ENCODE data around the gene PRPF19. TPM values are rescaled to one million over a fixed set of nuclear protein-coding genes. Genes with fewer than 3 reads are reported as not detected.

PRPF19 gene
- total and polyA plus RNA-seq, 9 of the 15 experiments (the other 6 are each of a cell fraction or from before 2014, with no cell fraction given): 9.4 to 212 (median 73.2) TPM

- TF ChIP-seq PATZ1 (CRISPR knock-in tag; IDR thresholded peaks at IDR 0.05; ENCODE audit: borderline replicate concordance): 0 out of 2 replicates have a peak, but pooled peaks have one; percentile 60
- TF ChIP-seq CREM (IDR thresholded peaks at IDR 0.05; ENCODE audit: low read depth): peak; percentile 43; the same call in 1 of the 2 replicates
- no peak for TF ChIP-seq SNRNP70 (optimal IDR thresholded peaks at IDR 0.05; ENCODE audit: low read depth, low read length)
- TF ChIP-seq RFX1 (IDR thresholded peaks at IDR 0.05): peak; percentile 95
- TF ChIP-seq, protein P1, sequence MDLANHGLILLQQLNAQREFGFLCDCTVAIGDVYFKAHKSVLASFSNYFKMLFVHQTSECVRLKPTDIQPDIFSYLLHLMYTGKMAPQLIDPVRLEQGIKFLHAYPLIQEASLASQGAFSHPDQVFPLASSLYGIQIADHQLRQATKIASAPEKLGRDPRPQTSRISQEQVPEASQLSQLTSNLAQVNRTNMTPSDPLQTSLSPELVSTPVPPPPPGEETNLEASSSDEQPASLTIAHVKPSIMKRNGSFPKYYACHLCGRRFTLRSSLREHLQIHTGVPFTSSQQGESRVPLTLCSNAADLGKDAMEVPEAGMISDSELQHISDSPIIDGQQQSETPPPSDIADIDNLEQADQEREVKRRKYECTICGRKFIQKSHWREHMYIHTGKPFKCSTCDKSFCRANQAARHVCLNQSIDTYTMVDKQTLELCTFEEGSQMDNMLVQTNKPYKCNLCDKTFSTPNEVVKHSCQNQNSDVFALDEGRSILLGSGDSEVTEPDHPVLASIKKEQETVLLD (IDR thresholded peaks at IDR 0.05): peak; percentile 98
- TF ChIP-seq NUFIP1 (IDR thresholded peaks at IDR 0.05; ENCODE audit: partially characterized antibody): no peak
- peak; percentile 33; the same call in 1 of the 2 replicates for TF ChIP-seq MTA1 (IDR thresholded peaks at IDR 0.05; ENCODE audit: borderline replicate concordance)
- TF ChIP-seq TCF7L2 (IDR thresholded peaks at IDR 0.05; ENCODE audit: low read depth, low read length): no peak
- no peak for TF ChIP-seq ZFPM2 (CRISPR knock-in tag; IDR thresholded peaks at IDR 0.05)
- TF ChIP-seq NCOA4 (IDR thresholded peaks at IDR 0.05; ENCODE audit: partially characterized antibody): no peak
- no peak for TF ChIP-seq ZNF121 (CRISPR knock-in tag; conservative IDR thresholded peaks at IDR 0.05)
- no peak for TF ChIP-seq ZKSCAN1 (IDR thresholded peaks at IDR 0.05; ENCODE audit: low read depth, low read length)
- TF ChIP-seq SAP30 (IDR thresholded peaks at IDR 0.05; ENCODE audit: borderline replicate concordance, insufficient read depth, low read depth, low read length, poor library complexity, severe bottlenecking): peak; percentile 57
- TF ChIP-seq, protein P2, sequence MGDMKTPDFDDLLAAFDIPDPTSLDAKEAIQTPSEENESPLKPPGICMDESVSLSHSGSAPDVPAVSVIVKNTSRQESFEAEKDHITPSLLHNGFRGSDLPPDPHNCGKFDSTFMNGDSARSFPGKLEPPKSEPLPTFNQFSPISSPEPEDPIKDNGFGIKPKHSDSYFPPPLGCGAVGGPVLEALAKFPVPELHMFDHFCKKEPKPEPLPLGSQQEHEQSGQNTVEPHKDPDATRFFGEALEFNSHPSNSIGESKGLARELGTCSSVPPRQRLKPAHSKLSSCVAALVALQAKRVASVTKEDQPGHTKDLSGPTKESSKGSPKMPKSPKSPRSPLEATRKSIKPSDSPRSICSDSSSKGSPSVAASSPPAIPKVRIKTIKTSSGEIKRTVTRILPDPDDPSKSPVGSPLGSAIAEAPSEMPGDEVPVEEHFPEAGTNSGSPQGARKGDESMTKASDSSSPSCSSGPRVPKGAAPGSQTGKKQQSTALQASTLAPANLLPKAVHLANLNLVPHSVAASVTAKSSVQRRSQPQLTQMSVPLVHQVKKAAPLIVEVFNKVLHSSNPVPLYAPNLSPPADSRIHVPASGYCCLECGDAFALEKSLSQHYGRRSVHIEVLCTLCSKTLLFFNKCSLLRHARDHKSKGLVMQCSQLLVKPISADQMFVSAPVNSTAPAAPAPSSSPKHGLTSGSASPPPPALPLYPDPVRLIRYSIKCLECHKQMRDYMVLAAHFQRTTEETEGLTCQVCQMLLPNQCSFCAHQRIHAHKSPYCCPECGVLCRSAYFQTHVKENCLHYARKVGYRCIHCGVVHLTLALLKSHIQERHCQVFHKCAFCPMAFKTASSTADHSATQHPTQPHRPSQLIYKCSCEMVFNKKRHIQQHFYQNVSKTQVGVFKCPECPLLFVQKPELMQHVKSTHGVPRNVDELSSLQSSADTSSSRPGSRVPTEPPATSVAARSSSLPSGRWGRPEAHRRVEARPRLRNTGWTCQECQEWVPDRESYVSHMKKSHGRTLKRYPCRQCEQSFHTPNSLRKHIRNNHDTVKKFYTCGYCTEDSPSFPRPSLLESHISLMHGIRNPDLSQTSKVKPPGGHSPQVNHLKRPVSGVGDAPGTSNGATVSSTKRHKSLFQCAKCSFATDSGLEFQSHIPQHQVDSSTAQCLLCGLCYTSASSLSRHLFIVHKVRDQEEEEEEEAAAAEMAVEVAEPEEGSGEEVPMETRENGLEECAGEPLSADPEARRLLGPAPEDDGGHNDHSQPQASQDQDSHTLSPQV (IDR thresholded peaks at IDR 0.05): peak; percentile 89
- TF ChIP-seq ZBED1 (IDR thresholded peaks at IDR 0.05): no peak
- TF ChIP-seq, protein P3, sequence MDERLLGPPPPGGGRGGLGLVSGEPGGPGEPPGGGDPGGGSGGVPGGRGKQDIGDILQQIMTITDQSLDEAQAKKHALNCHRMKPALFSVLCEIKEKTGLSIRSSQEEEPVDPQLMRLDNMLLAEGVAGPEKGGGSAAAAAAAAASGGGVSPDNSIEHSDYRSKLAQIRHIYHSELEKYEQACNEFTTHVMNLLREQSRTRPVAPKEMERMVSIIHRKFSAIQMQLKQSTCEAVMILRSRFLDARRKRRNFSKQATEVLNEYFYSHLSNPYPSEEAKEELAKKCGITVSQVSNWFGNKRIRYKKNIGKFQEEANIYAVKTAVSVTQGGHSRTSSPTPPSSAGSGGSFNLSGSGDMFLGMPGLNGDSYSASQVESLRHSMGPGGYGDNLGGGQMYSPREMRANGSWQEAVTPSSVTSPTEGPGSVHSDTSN (CRISPR knock-in tag; IDR thresholded peaks at IDR 0.05; ENCODE audit: low read depth): no peak
- TF ChIP-seq, protein P3 (tag; conservative IDR thresholded peaks at IDR 0.05; ENCODE audit: low read depth): no peak
- no peak for TF ChIP-seq THRAP3 (IDR thresholded peaks at IDR 0.05; ENCODE audit: borderline replicate concordance)
Measured at GRCh38 chr11:60913793-60914632, 7.6 kb upstream of the PRPF19 start, which contains the start of gene TMEM109 (continued).
